Chondrocyte (in vitro differentiated cells): Measurements from ENCODE around the gene ZNF532. TPM values are rescaled to one million over a fixed set of nuclear protein-coding genes. Genes with fewer than 3 reads are reported as not detected.
A peak's percentile ranks its signal among the peaks of the same experiment; 100 is the strongest.

ENCODE experiments used
- DNase-seq: peaks from one replicate; pipeline ENCODE4 v3.0.0; 2021; ENCODE audit warnings: mixed read lengths, low spot score
- H3K27ac Mint-ChIP-seq: one replicate; pipeline ENCODE4 v1.8.0; 2021; ENCODE audit warnings: mild to moderate bottlenecking, moderate library complexity, mixed read lengths; ENCODE audit not compliant: unreplicated experiment
- H3K27me3 Mint-ChIP-seq: 2 replicates; pipeline ENCODE4 v1.8.0; 2021; ENCODE audit warnings: low read depth, mixed read lengths
- H3K36me3 Mint-ChIP-seq: 2 replicates; pipeline ENCODE4 v1.8.0; 2021; ENCODE audit warnings: low read depth, mixed read lengths
- H3K4me1 Mint-ChIP-seq: 2 replicates; pipeline ENCODE4 v1.8.0; 2021; ENCODE audit warnings: low read depth, mild to moderate bottlenecking, mixed read lengths
- H3K4me3 Mint-ChIP-seq: one replicate; pipeline ENCODE4 v1.8.0; 2021; ENCODE audit warnings: mild to moderate bottlenecking, moderate library complexity, mixed read lengths; ENCODE audit not compliant: unreplicated experiment
- H3K9me3 Mint-ChIP-seq: 2 replicates; pipeline ENCODE4 v1.8.0; 2021; ENCODE audit warnings: low read depth, mixed read lengths
- CTCF ChIP-seq: fragments of 200-600 bp; sonication (generic); IDR thresholded peaks from 2 replicates; pipeline ENCODE4 v1.5.0; 2021; ENCODE audit warnings: antibody characterized with exemption, mild to moderate bottlenecking, moderate library complexity
- total RNA-seq: library from RNA; stranded (reverse); gene quantifications from 3 replicates; pipeline ENCODE4 v1.2.1, GENCODE V29; 2021

ZNF532 gene
- total RNA-seq, 1 donor from 2014 or later, result 162 TPM

- no peak for DNase-seq
- no peak for TF ChIP-seq CTCF
- H3K27ac Mint-ChIP-seq, result no peak overlapping the region
- no peaks in the 10 kb centered on the region for H3K27me3 Mint-ChIP-seq
- H3K4me1 Mint-ChIP-seq, result peaks cover 56% of the 10 kb centered on the region
- H3K36me3 Mint-ChIP-seq, result peaks cover 21% of the 10 kb centered on the region
- H3K4me3 Mint-ChIP-seq, result no peak overlapping the region
- no peaks in the 10 kb centered on the region for H3K9me3 Mint-ChIP-seq
Measured at GRCh38 chr18:58934933-58935577, 70.4 kb downstream of the ZNF532 start.

- Mint-ChIP-seq H3K4me1 (peaks cover 41% of the 10 kb centered on the region), H3K27ac (peak overlapping the region; percentile 88), H3K36me3 (peaks cover 26% of the 10 kb centered on the region), H3K4me3 (peak overlapping the region; percentile 3), H3K9me3 (no peaks in the 10 kb centered on the region), H3K27me3 (no peaks in the 10 kb centered on the region)
- no peak for TF ChIP-seq CTCF
- DNase-seq, result no peak
Measured at GRCh38 chr18:58937071-58937886, 72.6 kb downstream of the ZNF532 start.

- Mint-ChIP-seq H3K27me3 (no peaks in the 10 kb centered on the region), H3K4me3 (no peak overlapping the region), H3K9me3 (no peaks in the 10 kb centered on the region), H3K4me1 (peaks cover 42% of the 10 kb centered on the region), H3K36me3 (peaks cover 30% of the 10 kb centered on the region), H3K27ac (peak overlapping the region; percentile 88)
- TF ChIP-seq CTCF, result no peak
- DNase-seq, result no peak
Measured at GRCh38 chr18:58937887-58938267, 73.2 kb downstream of the ZNF532 start.

- Mint-ChIP-seq H3K27ac (no peak overlapping the region), H3K4me1 (peaks cover 34% of the 10 kb centered on the region), H3K27me3 (no peaks in the 10 kb centered on the region), H3K4me3 (no peak overlapping the region), H3K9me3 (no peaks in the 10 kb centered on the region), H3K36me3 (peaks cover 36% of the 10 kb centered on the region)
- no peak for TF ChIP-seq CTCF
- DNase-seq, result no peak
Measured at GRCh38 chr18:58941426-58942099, 76.9 kb downstream of the ZNF532 start.

GRCh38 chr18:58943896-58944295 is 79.2 kb downstream of the ZNF532 start:
- H3K27me3 Mint-ChIP-seq, result no peaks in the 10 kb centered on the region
- no peak overlapping the region for H3K4me3 Mint-ChIP-seq
- H3K36me3 Mint-ChIP-seq, result peaks cover 35% of the 10 kb centered on the region
- H3K4me1 Mint-ChIP-seq, result peaks cover 20% of the 10 kb centered on the region
- TF ChIP-seq CTCF, result no peak
- H3K27ac Mint-ChIP-seq, result no peak overlapping the region
- no peak for DNase-seq
- no peaks in the 10 kb centered on the region for H3K9me3 Mint-ChIP-seq
